Keratinocyte (primary cell): Measurements from ENCODE around the gene PACSIN2. TPM values are rescaled to one million over a fixed set of nuclear protein-coding genes. Genes with fewer than 3 reads are reported as not detected.
"Not testable (repeated sequence)": the region's sequence is repeated elsewhere in the genome, so short reads cannot be mapped to it uniquely, and the experiment has no call there.

Experiments used
- DNase-seq: peaks from one replicate; pipeline ENCODE4 v3.0.0-alpha.2; 2011; ENCODE audit warnings: low read depth, missing footprints, low spot score
- FAIRE-seq: peaks from 2 replicates; lab custom pipeline; 2011; peaks lifted over from hg19 to GRCh38; lab: Jason Lieb, UNC
- H2AFZ ChIP-seq: 2 replicates; pipeline ENCODE4 v1.6.0; 2012; ENCODE audit warnings: low read length, control low read depth, inconsistent platforms; ENCODE audit not compliant: control insufficient read depth
- H3K27ac ChIP-seq: 2 replicates; pipeline ENCODE4 v1.5.1; 2011; ENCODE audit warnings: low read length; ENCODE audit not compliant: control insufficient read depth, insufficient read depth
- H3K27me3 ChIP-seq: 3 replicates; pipeline ENCODE4 v1.6.0; 2011; ENCODE audit warnings: low read length; ENCODE audit not compliant: control insufficient read depth, insufficient read depth; ENCODE audit errors: extremely low read depth
- H3K36me3 ChIP-seq, 2 experiments: 2 replicates in 1 of 2; 3 replicates in 1 of 2; pipeline ENCODE4 v1.5.1; 2011; ENCODE audit warnings: low read length in 2 of 2, mild to moderate bottlenecking in 1 of 2; ENCODE audit not compliant: control insufficient read depth in 2 of 2, insufficient read depth in 2 of 2; ENCODE audit errors: extremely low read depth in 1 of 2
- H3K4me1 ChIP-seq: 3 replicates; pipeline ENCODE4 v1.5.1; 2011; ENCODE audit warnings: low read length; ENCODE audit not compliant: control insufficient read depth, insufficient read depth; ENCODE audit errors: extremely low read depth
- H3K4me2 ChIP-seq: 3 replicates; pipeline ENCODE4 v1.6.0; 2011; ENCODE audit warnings: low read depth, low read length; ENCODE audit not compliant: control insufficient read depth, insufficient read depth; ENCODE audit errors: extremely low read depth
- H3K4me3 ChIP-seq, 3 experiments: fragments of 200-600 bp in 1 of 3; sonication (generic) in 1 of 3; 2 replicates in 2 of 3; 3 replicates in 1 of 3; pipeline ENCODE4 v1.5.1; 2011 to 2016; ENCODE audit warnings: low read length in 3 of 3, mild to moderate bottlenecking in 3 of 3, control low read depth in 2 of 3, inconsistent platforms in 1 of 3, low read depth in 1 of 3, mixed read lengths in 1 of 3, mixed run types in 1 of 3, moderate library complexity in 1 of 3; ENCODE audit not compliant: control insufficient read depth in 2 of 3, insufficient read depth in 2 of 3; ENCODE audit errors: extremely low read depth in 1 of 3
- H3K79me2 ChIP-seq: 2 replicates; pipeline ENCODE4 v1.6.0; 2012; ENCODE audit warnings: low read length; ENCODE audit not compliant: control insufficient read depth, insufficient read depth
- H3K9ac ChIP-seq: 3 replicates; pipeline ENCODE4 v1.6.0; 2011; ENCODE audit warnings: low read length; ENCODE audit not compliant: control insufficient read depth, insufficient read depth; ENCODE audit errors: extremely low read depth
- H3K9me1 ChIP-seq: 3 replicates; pipeline ENCODE4 v1.6.0; 2011; ENCODE audit warnings: low read length; ENCODE audit not compliant: control insufficient read depth, insufficient read depth; ENCODE audit errors: extremely low read depth
- H3K9me3 ChIP-seq: 2 replicates; pipeline ENCODE4 v1.5.1; 2012; ENCODE audit warnings: low read depth, low read length; ENCODE audit not compliant: control insufficient read depth
- H4K20me1 ChIP-seq: 3 replicates; pipeline ENCODE4 v1.6.0; 2011; ENCODE audit warnings: low read length; ENCODE audit not compliant: control insufficient read depth, insufficient read depth; ENCODE audit errors: extremely low read depth
- EZH2 ChIP-seq: IDR thresholded peaks from one replicate; pipeline ENCODE4 v1.6.1; 2012; ENCODE audit warnings: inconsistent platforms, mild to moderate bottlenecking, low read length, moderate library complexity
- dilution Hi-C: fragments of 300-500 bp; cut with MboI; formaldehyde crosslinking; loops from one replicate; pipeline ENCODE4 v1.7.0; 2020; ENCODE audit warnings: low sequenced_read_pairs; ENCODE audit not compliant: extremely low pct_ligation_motif_present
- polyA plus RNA-seq, 5 experiments: library from polyadenylated mRNA; depleted of rRNA in 3 of 5; stranded (reverse) in 3 of 5; stranded (forward) in 1 of 5; unstranded in 1 of 5; fragments of >200 nt; gene quantifications; 1 replicate in 1 of 5; 2 replicates in 3 of 5; 3 replicates in 1 of 5; pipeline versions ENCODE4 v1.2.1 to v1.2.3, GENCODE V29; 2011 to 2012; ENCODE audit warnings: missing spikeins in 2 of 5, low read depth in 1 of 5, low replicate concordance in 1 of 5
- TF ChIP-seq, protein P1 (sequence below), 3 experiments: IDR thresholded peaks in 1 of 3; conservative IDR thresholded peaks in 1 of 3; optimal IDR thresholded peaks in 1 of 3; 2 replicates in 2 of 3; 3 replicates in 1 of 3; pipeline versions ENCODE3 to v1.5.1; 2011; ENCODE audit warnings: low read length in 3 of 3, mild to moderate bottlenecking in 3 of 3, moderate library complexity in 2 of 3, control low read depth in 1 of 3, inconsistent platforms in 1 of 3; ENCODE audit not compliant: insufficient read depth in 2 of 3; ENCODE audit errors: extremely low read depth in 1 of 3

PACSIN2 gene
- polyA plus RNA-seq, 1 donor (not counting 4 experiments of a cell fraction or from before 2014, with no cell fraction given) = 55.5 TPM

DNA sequence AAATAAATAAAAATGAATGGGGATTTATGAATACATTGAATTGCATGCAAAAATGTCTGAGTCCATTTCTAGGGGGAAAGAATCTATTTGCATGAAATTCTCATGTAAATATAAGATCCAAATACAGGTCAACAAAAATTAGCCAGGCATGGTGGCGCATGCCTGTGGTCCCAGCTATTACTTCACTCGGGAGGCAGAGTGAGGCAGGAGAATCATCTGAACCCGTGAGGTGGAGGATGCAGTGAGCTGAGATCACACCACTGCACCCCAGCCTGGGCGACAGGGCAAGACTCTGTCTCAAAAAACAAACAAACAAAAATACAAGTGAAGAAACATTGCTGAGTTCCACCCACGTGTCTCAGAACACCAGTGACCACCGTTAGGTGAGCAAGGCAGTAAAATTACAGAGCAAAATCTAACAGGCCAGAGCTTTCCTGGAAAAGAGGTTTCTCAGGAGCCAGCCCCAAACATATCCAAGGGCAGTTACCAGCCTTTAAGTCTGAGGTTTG, 17.3 kb downstream of the PACSIN2 start:
- TF ChIP-seq, protein P1, sequence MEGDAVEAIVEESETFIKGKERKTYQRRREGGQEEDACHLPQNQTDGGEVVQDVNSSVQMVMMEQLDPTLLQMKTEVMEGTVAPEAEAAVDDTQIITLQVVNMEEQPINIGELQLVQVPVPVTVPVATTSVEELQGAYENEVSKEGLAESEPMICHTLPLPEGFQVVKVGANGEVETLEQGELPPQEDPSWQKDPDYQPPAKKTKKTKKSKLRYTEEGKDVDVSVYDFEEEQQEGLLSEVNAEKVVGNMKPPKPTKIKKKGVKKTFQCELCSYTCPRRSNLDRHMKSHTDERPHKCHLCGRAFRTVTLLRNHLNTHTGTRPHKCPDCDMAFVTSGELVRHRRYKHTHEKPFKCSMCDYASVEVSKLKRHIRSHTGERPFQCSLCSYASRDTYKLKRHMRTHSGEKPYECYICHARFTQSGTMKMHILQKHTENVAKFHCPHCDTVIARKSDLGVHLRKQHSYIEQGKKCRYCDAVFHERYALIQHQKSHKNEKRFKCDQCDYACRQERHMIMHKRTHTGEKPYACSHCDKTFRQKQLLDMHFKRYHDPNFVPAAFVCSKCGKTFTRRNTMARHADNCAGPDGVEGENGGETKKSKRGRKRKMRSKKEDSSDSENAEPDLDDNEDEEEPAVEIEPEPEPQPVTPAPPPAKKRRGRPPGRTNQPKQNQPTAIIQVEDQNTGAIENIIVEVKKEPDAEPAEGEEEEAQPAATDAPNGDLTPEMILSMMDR (optimal IDR thresholded peaks at IDR 0.05 in 1 of 3, IDR thresholded peaks at IDR 0.05 in 1 of 3, conservative IDR thresholded peaks at IDR 0.05 in 1 of 3; ENCODE audit: extremely low read depth in 1 of 3, insufficient read depth in 2 of 3, low read length in 3 of 3) = no peak
- TF ChIP-seq EZH2 = no peak
- DNase-seq = no peak
- Histone ChIP-seq H3K27ac (peak overlapping the region; percentile 4), H3K27me3 (no peaks in the 10 kb centered on the region), H2AFZ (no peak overlapping the region), H3K79me2 (peaks cover 84% of the 10 kb centered on the region), H3K9ac (no peak overlapping the region), H3K4me1 (peaks cover 70% of the 10 kb centered on the region), H3K9me1 (peaks cover 17% of the 10 kb centered on the region), H3K9me3 (no peaks in the 10 kb centered on the region), H3K36me3 (no peaks in the 10 kb centered on the region), H3K4me3 (no peak overlapping the region), H3K4me2 (peak overlapping the region; percentile 35), H4K20me1 (peaks cover 18% of the 10 kb centered on the region)
- dilution Hi-C loops = no loop called here
- FAIRE-seq = no peak

GRCh38 chr22:42996646-42997365, 18.1 kb downstream of the PACSIN2 start:
- TF ChIP-seq, protein P1 (optimal IDR thresholded peaks at IDR 0.05 in 1 of 3, IDR thresholded peaks at IDR 0.05 in 1 of 3, conservative IDR thresholded peaks at IDR 0.05 in 1 of 3; ENCODE audit: extremely low read depth in 1 of 3, insufficient read depth in 2 of 3, low read length in 3 of 3) = no peak
- no peak for TF ChIP-seq EZH2
- H2AFZ ChIP-seq = no peak overlapping the region
- dilution Hi-C loops = no loop called here
- no peak overlapping the region for H3K27ac ChIP-seq
- no peaks in the 10 kb centered on the region for H3K27me3 ChIP-seq
- H4K20me1 ChIP-seq = peaks cover 15% of the 10 kb centered on the region
- H3K36me3 ChIP-seq = no peaks in the 10 kb centered on the region
- H3K9me3 ChIP-seq = no peaks in the 10 kb centered on the region
- peaks cover 66% of the 10 kb centered on the region for H3K4me1 ChIP-seq
- DNase-seq (no peak), FAIRE-seq (no peak)
- H3K4me3 ChIP-seq = no peak overlapping the region
- no peak overlapping the region for H3K9ac ChIP-seq
- no peak overlapping the region for H3K4me2 ChIP-seq
- peaks cover 90% of the 10 kb centered on the region for H3K79me2 ChIP-seq
- H3K9me1 ChIP-seq = peaks cover 14% of the 10 kb centered on the region

DNA sequence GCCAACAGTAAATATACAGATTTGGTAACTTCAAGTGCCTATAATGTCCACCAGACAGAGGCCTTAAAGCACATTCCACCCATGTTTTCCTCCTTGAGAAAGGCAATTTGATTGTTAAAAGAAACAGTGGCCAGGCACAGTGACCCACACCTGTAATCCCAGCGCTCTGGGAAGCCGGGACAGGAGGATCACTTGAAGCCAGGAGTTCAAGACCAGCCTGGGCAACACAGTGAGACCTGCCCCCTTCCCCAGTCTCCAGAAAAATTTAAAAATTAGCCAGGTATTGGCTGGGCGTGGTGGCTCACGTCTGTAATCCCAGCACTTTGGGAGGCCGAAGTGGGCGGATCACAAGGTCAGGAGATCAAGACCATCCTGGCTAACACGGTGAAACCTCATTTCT, 19.3 kb downstream of the PACSIN2 start:
- peak overlapping the region; percentile 65 for H3K27ac ChIP-seq
- peak overlapping the region; percentile 55 for H3K4me2 ChIP-seq
- H3K36me3 ChIP-seq, H3K4me3 ChIP-seq, dilution Hi-C loops, DNase-seq, H3K9me3 ChIP-seq, FAIRE-seq, H2AFZ ChIP-seq, H3K27me3 ChIP-seq: not testable (repeated sequence)
- peaks cover 66% of the 10 kb centered on the region for H3K4me1 ChIP-seq
- peaks cover 13% of the 10 kb centered on the region for H4K20me1 ChIP-seq
- H3K9me1 ChIP-seq = peaks cover 14% of the 10 kb centered on the region
- H3K9ac ChIP-seq = peak overlapping the region; percentile 29
- H3K79me2 ChIP-seq = peaks cover 88% of the 10 kb centered on the region
